BLaER1 (cell line): ENCODE data around the gene UNC79.
"Not testable (repeated sequence)": the region's sequence is repeated elsewhere in the genome, so short reads cannot be mapped to it uniquely, and the experiment has no call there.

Experiments
- H3K27ac ChIP-seq: shearing (Covaris generic); formaldehyde crosslinking; 2 replicates; pipeline ENCODE4 v1.8.1; 2022
- H3K27me3 ChIP-seq: shearing (Covaris generic); formaldehyde crosslinking; 2 replicates; pipeline ENCODE4 v1.8.1; 2022
- H3K36me3 ChIP-seq: shearing (Covaris generic); formaldehyde crosslinking; 2 replicates; pipeline ENCODE4 v1.8.1; 2022
- H3K4me1 ChIP-seq: shearing (Covaris generic); formaldehyde crosslinking; 2 replicates; pipeline ENCODE4 v1.8.1; 2022
- H3K4me2 ChIP-seq: shearing (Covaris generic); formaldehyde crosslinking; 2 replicates; pipeline ENCODE4 v1.8.1; 2022
- H3K4me3 ChIP-seq: shearing (Covaris generic); formaldehyde crosslinking; 2 replicates; pipeline ENCODE4 v1.8.1; 2022
- H3K9ac ChIP-seq: shearing (Covaris generic); formaldehyde crosslinking; 2 replicates; pipeline ENCODE4 v1.8.1; 2022
- H3K9me3 ChIP-seq: shearing (Covaris generic); formaldehyde crosslinking; 2 replicates; pipeline ENCODE4 v1.8.1; 2022
- H4K20me1 ChIP-seq: shearing (Covaris generic); formaldehyde crosslinking; 2 replicates; pipeline ENCODE4 v1.8.1; 2022
- Cebpa-rat ChIP-seq: shearing (Covaris generic); IDR thresholded peaks from 2 replicates; pipeline ENCODE4 v1.8.1; 2022

UNC79 gene

GRCh38 chr14:93490001-93490400 is 59.3 kb downstream of the UNC79 start:
- Histone ChIP-seq H3K4me3 (no peak overlapping the region), H3K27me3 (no peaks in the 10 kb centered on the region), H3K36me3 (no peaks in the 10 kb centered on the region), H4K20me1 (no peaks in the 10 kb centered on the region), H3K4me1 (no peaks in the 10 kb centered on the region), H3K9me3 (peaks cover 19% of the 10 kb centered on the region), H3K9ac (no peak overlapping the region), H3K27ac (no peak overlapping the region), H3K4me2 (no peak overlapping the region)
- TF ChIP-seq Cebpa-rat: no peak

GRCh38 chr14:93493054-93493453 is 62.3 kb downstream of the UNC79 start:
- no peaks in the 10 kb centered on the region for H3K36me3 ChIP-seq
- H3K4me2 ChIP-seq: no peak overlapping the region
- no peak overlapping the region for H3K4me3 ChIP-seq
- TF ChIP-seq Cebpa-rat: no peak
- no peak overlapping the region for H3K27ac ChIP-seq
- no peaks in the 10 kb centered on the region for H3K27me3 ChIP-seq
- H3K9me3 ChIP-seq: peaks cover 22% of the 10 kb centered on the region
- no peaks in the 10 kb centered on the region for H3K4me1 ChIP-seq
- no peaks in the 10 kb centered on the region for H4K20me1 ChIP-seq
- H3K9ac ChIP-seq: no peak overlapping the region

GRCh38 chr14:93493622-93494021 is 62.9 kb downstream of the UNC79 start:
- H3K4me3 ChIP-seq, H3K27me3 ChIP-seq, H3K4me1 ChIP-seq, H3K4me2 ChIP-seq, H4K20me1 ChIP-seq, H3K36me3 ChIP-seq, H3K27ac ChIP-seq, H3K9ac ChIP-seq: not testable (repeated sequence)
- H3K9me3 ChIP-seq: peaks cover 22% of the 10 kb centered on the region

GRCh38 chr14:93496856-93497741 is 66.4 kb downstream of the UNC79 start:
- H3K9me3 ChIP-seq: peaks cover 18% of the 10 kb centered on the region
- H3K4me3 ChIP-seq: no peak overlapping the region
- H3K4me1 ChIP-seq: no peaks in the 10 kb centered on the region
- H3K27ac ChIP-seq: no peak overlapping the region
- no peak for TF ChIP-seq Cebpa-rat
- H3K36me3 ChIP-seq: no peaks in the 10 kb centered on the region
- H3K4me2 ChIP-seq: no peak overlapping the region
- no peaks in the 10 kb centered on the region for H3K27me3 ChIP-seq
- H4K20me1 ChIP-seq: no peaks in the 10 kb centered on the region
- H3K9ac ChIP-seq: no peak overlapping the region

- Histone ChIP-seq H3K27ac (no peak overlapping the region), H3K4me2 (no peak overlapping the region), H3K4me3 (no peak overlapping the region), H3K36me3 (no peaks in the 10 kb centered on the region), H3K4me1 (no peaks in the 10 kb centered on the region), H3K27me3 (no peaks in the 10 kb centered on the region), H3K9me3 (peaks cover 5% of the 10 kb centered on the region; the same call in 1 of the 2 replicates), H4K20me1 (no peaks in the 10 kb centered on the region), H3K9ac (no peak overlapping the region)
- TF ChIP-seq Cebpa-rat: no peak
These were observed 79.3 kb downstream of the UNC79 start for GRCh38 chr14:93510056-93510455.

GRCh38 chr14:93511001-93511400 is 80.3 kb downstream of the UNC79 start:
- no peaks in the 10 kb centered on the region for H3K36me3 ChIP-seq
- no peak overlapping the region for H3K27ac ChIP-seq
- no peaks in the 10 kb centered on the region for H4K20me1 ChIP-seq
- no peak overlapping the region for H3K9ac ChIP-seq
- no peaks in the 10 kb centered on the region for H3K27me3 ChIP-seq
- no peak for TF ChIP-seq Cebpa-rat
- no peak overlapping the region for H3K4me2 ChIP-seq
- no peaks in the 10 kb centered on the region for H3K4me1 ChIP-seq
- peaks cover 5% of the 10 kb centered on the region; the same call in 1 of the 2 replicates for H3K9me3 ChIP-seq
- H3K4me3 ChIP-seq: no peak overlapping the region

- no peaks in the 10 kb centered on the region for H4K20me1 ChIP-seq
- H3K36me3 ChIP-seq: no peaks in the 10 kb centered on the region
- no peak for TF ChIP-seq Cebpa-rat
- H3K4me3 ChIP-seq: no peak overlapping the region
- H3K9me3 ChIP-seq: peaks cover 31% of the 10 kb centered on the region
- H3K4me2 ChIP-seq: no peak overlapping the region
- no peaks in the 10 kb centered on the region for H3K27me3 ChIP-seq
- no peaks in the 10 kb centered on the region for H3K4me1 ChIP-seq
- no peak overlapping the region for H3K9ac ChIP-seq
- H3K27ac ChIP-seq: no peak overlapping the region
These were observed 89.4 kb downstream of the UNC79 start for GRCh38 chr14:93520053-93520607.

- Histone ChIP-seq H3K4me1 (no peaks in the 10 kb centered on the region), H3K9me3 (peaks cover 29% of the 10 kb centered on the region)
These were observed 91.5 kb downstream of the UNC79 start for GRCh38 chr14:93522221-93522620.

GRCh38 chr14:93525216-93525615 is 94.5 kb downstream of the UNC79 start:
- peaks cover 13% of the 10 kb centered on the region for H3K9me3 ChIP-seq
- H3K4me3 ChIP-seq, H4K20me1 ChIP-seq, H3K4me1 ChIP-seq, H3K36me3 ChIP-seq, H3K27me3 ChIP-seq, H3K9ac ChIP-seq, H3K4me2 ChIP-seq, H3K27ac ChIP-seq: not testable (repeated sequence)

More at GRCh38 chr14:93522221-93522620, 91.5 kb downstream of the UNC79 start:
- Histone ChIP-seq H3K9ac (no peak overlapping the region), H3K4me3 (no peak overlapping the region), H3K27me3 (no peaks in the 10 kb centered on the region), H3K27ac (no peak overlapping the region), H3K36me3 (no peaks in the 10 kb centered on the region), H4K20me1 (no peaks in the 10 kb centered on the region), H3K4me2 (no peak overlapping the region)
- TF ChIP-seq Cebpa-rat: no peak

GRCh38 chr14:93525696-93526451 is 95.1 kb downstream of the UNC79 start:
- Histone ChIP-seq H3K9ac (no peak overlapping the region), H3K36me3 (no peaks in the 10 kb centered on the region), H4K20me1 (no peaks in the 10 kb centered on the region), H3K27me3 (no peaks in the 10 kb centered on the region), H3K4me2 (no peak overlapping the region), H3K27ac (no peak overlapping the region), H3K9me3 (peaks cover 6% of the 10 kb centered on the region), H3K4me1 (no peaks in the 10 kb centered on the region), H3K4me3 (no peak overlapping the region)
- TF ChIP-seq Cebpa-rat: no peak
